Fibroblast of skin of right biceps (primary cell): ENCODE results near the gene TNK1.
"Not testable (repeated sequence)": the region's sequence is repeated elsewhere in the genome, so short reads cannot be mapped to it uniquely, and the experiment has no call there.

Experiments used
- DNase-seq: peaks from one replicate; pipeline ENCODE4 v3.0.0-alpha.2; 2013

The TNK1 gene

GRCh38 chr17:7355573-7355972, 25.3 kb upstream of the TNK1 start:
- no peak for DNase-seq

- DNase-seq: peak; percentile 66
These were observed 24.8 kb upstream of the TNK1 start for GRCh38 chr17:7356072-7356549.

GRCh38 chr17:7356756-7357155, 24.1 kb upstream of the TNK1 start:
- DNase-seq: no peak

GRCh38 chr17:7357381-7357780, 23.5 kb upstream of the TNK1 start:
- DNase-seq: no peak

- DNase-seq: no peak
These were observed 19.0 kb upstream of the TNK1 start for GRCh38 chr17:7361906-7362305.

GRCh38 chr17:7363311-7363710, 17.6 kb upstream of the TNK1 start:
- peak; percentile 24 for DNase-seq

GRCh38 chr17:7365963-7366362, 14.9 kb upstream of the TNK1 start:
- DNase-seq: not testable (repeated sequence)

- no peak for DNase-seq
These were observed 13.8 kb upstream of the TNK1 start for GRCh38 chr17:7367083-7367482.

- DNase-seq: no peak
These were observed 12.8 kb upstream of the TNK1 start for GRCh38 chr17:7367918-7368598.

- DNase-seq: not testable (repeated sequence)
These were observed 12.3 kb upstream of the TNK1 start for GRCh38 chr17:7368599-7368994.

GRCh38 chr17:7369825-7370224, 11.1 kb upstream of the TNK1 start:
- no peak for DNase-seq

- no peak for DNase-seq
These were observed 10.0 kb upstream of the TNK1 start for GRCh38 chr17:7370853-7371252.

GRCh38 chr17:7374353-7374752, 6.5 kb upstream of the TNK1 start:
- DNase-seq: no peak

GRCh38 chr17:7379134-7379533, 1.8 kb upstream of the TNK1 start:
- no peak for DNase-seq

GRCh38 chr17:7380321-7380720, 568 bp upstream of the TNK1 start:
- peak; percentile 27 for DNase-seq

GRCh38 chr17:7382901-7383300, 2.0 kb downstream of the TNK1 start:
- DNase-seq: no peak

- no peak for DNase-seq
These were observed 2.5 kb downstream of the TNK1 start for GRCh38 chr17:7383371-7383741.

GRCh38 chr17:7383742-7384488, 3.0 kb downstream of the TNK1 start:
- peak; percentile 31 for DNase-seq

GRCh38 chr17:7384489-7385081, 3.7 kb downstream of the TNK1 start:
- DNase-seq: no peak

GRCh38 chr17:7388856-7389255, 8.0 kb downstream of the TNK1 start:
- DNase-seq: no peak

- no peak for DNase-seq
These were observed 9.3 kb downstream of the TNK1 start for GRCh38 chr17:7389924-7390910.

- no peak for DNase-seq
These were observed 10.4 kb downstream of the TNK1 start for GRCh38 chr17:7391307-7391706.
